ENCODE data around the gene OOSP2.

OOSP2 gene

GRCh38 chr11:60080535-60080934 is 40.3 kb downstream of the OOSP2 start:
- H3K9me3 ChIP-seq (ENCODE audit: low read length): no peaks in the 10 kb centered on the region
- no peaks in the 10 kb centered on the region for H3K36me3 ChIP-seq (ENCODE audit: insufficient read depth, low read length)
- H3K9ac ChIP-seq (ENCODE audit: low read length): no peak overlapping the region
- H3K27ac ChIP-seq (ENCODE audit: low read depth, low read length): no peak overlapping the region
- no peaks in the 10 kb centered on the region for H3K4me1 ChIP-seq (ENCODE audit: insufficient read depth, low read length)
- no peak overlapping the region for H3K4me3 ChIP-seq (ENCODE audit: low read depth in 1 of 2, low read length in 2 of 2)
- H3K27me3 ChIP-seq (ENCODE audit: control insufficient read depth in 1 of 2, insufficient read depth in 2 of 2, low read length in 2 of 2): no peaks in the 10 kb centered on the region

- no peak overlapping the region for H3K9ac ChIP-seq (ENCODE audit: low read length)
- H3K4me1 ChIP-seq (ENCODE audit: insufficient read depth, low read length): no peaks in the 10 kb centered on the region
- no peaks in the 10 kb centered on the region for H3K9me3 ChIP-seq (ENCODE audit: low read length)
- no peaks in the 10 kb centered on the region for H3K36me3 ChIP-seq (ENCODE audit: insufficient read depth, low read length)
- no peak overlapping the region for H3K27ac ChIP-seq (ENCODE audit: low read depth, low read length)
- no peaks in the 10 kb centered on the region for H3K27me3 ChIP-seq (ENCODE audit: control insufficient read depth in 1 of 2, insufficient read depth in 2 of 2, low read length in 2 of 2)
- no peak overlapping the region for H3K4me3 ChIP-seq (ENCODE audit: low read depth in 1 of 2, low read length in 2 of 2)
These were observed 44.5 kb downstream of the OOSP2 start for GRCh38 chr11:60084631-60085273.

DNA sequence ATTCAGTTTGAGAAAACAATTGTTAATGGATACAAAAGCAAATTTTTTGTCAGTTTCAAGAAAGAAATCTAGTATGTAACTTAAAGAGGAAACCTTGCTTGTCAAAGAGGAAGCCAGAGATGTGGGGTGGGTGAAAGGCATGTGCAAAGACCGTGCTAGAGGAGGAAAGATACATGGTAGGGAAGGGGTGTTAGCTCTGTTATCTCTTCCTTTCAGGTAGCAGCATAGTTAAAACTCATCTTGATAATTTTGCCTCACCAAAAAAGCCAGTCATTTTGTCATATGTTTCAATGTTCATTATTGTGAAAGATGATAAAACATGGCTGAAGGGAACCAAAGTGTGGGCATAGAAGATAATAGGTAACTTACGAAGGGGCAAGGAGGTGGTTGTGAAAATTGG is 45.7 kb downstream of the OOSP2 start:
- no peaks in the 10 kb centered on the region for H3K4me1 ChIP-seq (ENCODE audit: insufficient read depth, low read length)
- H3K27ac ChIP-seq (ENCODE audit: low read depth, low read length): no peak overlapping the region
- no peak overlapping the region for H3K4me3 ChIP-seq (ENCODE audit: low read depth in 1 of 2, low read length in 2 of 2)
- H3K27me3 ChIP-seq (ENCODE audit: control insufficient read depth in 1 of 2, insufficient read depth in 2 of 2, low read length in 2 of 2): no peaks in the 10 kb centered on the region
- no peaks in the 10 kb centered on the region for H3K36me3 ChIP-seq (ENCODE audit: insufficient read depth, low read length)
- no peaks in the 10 kb centered on the region for H3K9me3 ChIP-seq (ENCODE audit: low read length)
- H3K9ac ChIP-seq (ENCODE audit: low read length): no peak overlapping the region

- H3K9me3 ChIP-seq (ENCODE audit: low read length): no peaks in the 10 kb centered on the region
- H3K4me3 ChIP-seq (ENCODE audit: low read depth in 1 of 2, low read length in 2 of 2): no peak overlapping the region
- no peak overlapping the region for H3K9ac ChIP-seq (ENCODE audit: low read length)
- no peaks in the 10 kb centered on the region for H3K36me3 ChIP-seq (ENCODE audit: insufficient read depth, low read length)
- H3K27me3 ChIP-seq (ENCODE audit: control insufficient read depth in 1 of 2, insufficient read depth in 2 of 2, low read length in 2 of 2): no peaks in the 10 kb centered on the region
- H3K27ac ChIP-seq (ENCODE audit: low read depth, low read length): no peak overlapping the region
- H3K4me1 ChIP-seq (ENCODE audit: insufficient read depth, low read length): no peaks in the 10 kb centered on the region
These were observed 47.0 kb downstream of the OOSP2 start for GRCh38 chr11:60087239-60087638.

GRCh38 chr11:60088364-60088763 is 48.2 kb downstream of the OOSP2 start, which contains the start of gene MS4A2:
MS4A2 (plus strand) TSS chr11:60088664; CDS start chr11:60088766, 102 bp downstream.
- Histone ChIP-seq H3K9ac (ENCODE audit: low read length) (no peak within 1 kb of the TSS), H3K27ac (ENCODE audit: low read depth, low read length) (no peak within 1 kb of the TSS), H3K4me3 (ENCODE audit: low read depth in 1 of 2, low read length in 2 of 2) (no peak within 1 kb of the TSS), H3K36me3 (ENCODE audit: insufficient read depth, low read length) (no peaks in the 10 kb centered on the region), H3K9me3 (ENCODE audit: low read length) (no peaks in the 10 kb centered on the region), H3K4me1 (ENCODE audit: insufficient read depth, low read length) (no peaks in the 10 kb centered on the region), H3K27me3 (ENCODE audit: control insufficient read depth in 1 of 2, insufficient read depth in 2 of 2, low read length in 2 of 2) (no peaks in the 10 kb centered on the region)

GRCh38 chr11:60095477-60096120 is 55.4 kb downstream of the OOSP2 start:
- Histone ChIP-seq H3K27me3 (ENCODE audit: control insufficient read depth in 1 of 2, insufficient read depth in 2 of 2, low read length in 2 of 2) (no peaks in the 10 kb centered on the region), H3K36me3 (ENCODE audit: insufficient read depth, low read length) (no peaks in the 10 kb centered on the region), H3K9ac (ENCODE audit: low read length) (no peak overlapping the region), H3K4me1 (ENCODE audit: insufficient read depth, low read length) (no peaks in the 10 kb centered on the region), H3K27ac (ENCODE audit: low read depth, low read length) (no peak overlapping the region), H3K4me3 (ENCODE audit: low read depth in 1 of 2, low read length in 2 of 2) (no peak overlapping the region), H3K9me3 (ENCODE audit: low read length) (no peaks in the 10 kb centered on the region)

- no peaks in the 10 kb centered on the region for H3K9me3 ChIP-seq (ENCODE audit: low read length)
- H3K27ac ChIP-seq (ENCODE audit: low read depth, low read length): no peak overlapping the region
- H3K36me3 ChIP-seq (ENCODE audit: insufficient read depth, low read length): no peaks in the 10 kb centered on the region
- H3K4me1 ChIP-seq (ENCODE audit: insufficient read depth, low read length): no peaks in the 10 kb centered on the region
- H3K4me3 ChIP-seq (ENCODE audit: low read depth in 1 of 2, low read length in 2 of 2): no peak overlapping the region
- no peaks in the 10 kb centered on the region for H3K27me3 ChIP-seq (ENCODE audit: control insufficient read depth in 1 of 2, insufficient read depth in 2 of 2, low read length in 2 of 2)
- H3K9ac ChIP-seq (ENCODE audit: low read length): no peak overlapping the region
These were observed 57.0 kb downstream of the OOSP2 start for GRCh38 chr11:60097189-60097588.

Measured in muscle layer of colon (tissue), 2 donors.